PC-3 (cell line): ENCODE measurements around the gene CRYGB.

Experiments
- CTCF ChIP-seq: fragments of 300-600 bp; sonication (generic); conservative IDR thresholded peaks from 2 replicates; pipeline ENCODE4 v1.5.1; 2017; ENCODE audit warnings: antibody characterized with exemption, low read depth, mild to moderate bottlenecking, low read length
- EZH2 ChIP-seq: fragments of 300-600 bp; sonication (generic); IDR thresholded peaks from one replicate; pipeline ENCODE4 v1.6.1; 2017; ENCODE audit warnings: antibody characterized with exemption, mild to moderate bottlenecking, low read length; ENCODE audit not compliant: unreplicated experiment
- EZH2phosphoT487 ChIP-seq: fragments of 300-600 bp; sonication (generic); IDR thresholded peaks from 2 replicates; pipeline ENCODE4 v1.6.1; 2018; ENCODE audit warnings: mild to moderate bottlenecking, antibody characterized with exemption, low read length, borderline replicate concordance

- TF ChIP-seq CTCF (no peak), EZH2phosphoT487 (no peak), EZH2 (no peak)
Observed at GRCh38 chr2:208125251-208125650, 20.7 kb downstream of the CRYGB start.
